NCI-H510A treated with DMSO at 0.1 percent for 48 hours (cell line): ENCODE results near the gene FHL2.
"Not testable (repeated sequence)": the region's sequence is repeated elsewhere in the genome, so short reads cannot be mapped to it uniquely, and the experiment has no call there.

Experiments
- DNase-seq: peaks from one replicate; lab custom pipeline; 2025; lab: John Stamatoyannopoulos, UW

FHL2 gene

DNA sequence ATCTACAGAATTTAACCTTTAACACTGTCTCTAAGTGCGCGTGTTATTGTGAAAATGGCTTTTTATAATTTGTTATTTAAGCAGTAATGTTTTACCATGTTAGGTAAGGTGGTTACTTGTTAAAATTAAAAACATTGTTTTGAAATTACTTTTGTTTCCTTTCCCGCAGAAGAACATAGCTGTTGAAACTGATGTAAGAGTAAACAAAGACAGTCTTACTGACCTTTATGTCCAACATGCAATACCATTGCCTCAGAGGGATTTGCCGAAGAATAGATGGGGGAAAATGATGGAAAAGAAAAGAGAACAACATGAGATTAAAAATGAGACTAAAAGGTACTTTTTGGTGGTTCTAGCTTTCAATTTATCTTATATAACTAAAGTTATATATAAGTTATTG lies 59.4 kb downstream of the FHL2 start:
- DNase-seq, result no peak

DNA sequence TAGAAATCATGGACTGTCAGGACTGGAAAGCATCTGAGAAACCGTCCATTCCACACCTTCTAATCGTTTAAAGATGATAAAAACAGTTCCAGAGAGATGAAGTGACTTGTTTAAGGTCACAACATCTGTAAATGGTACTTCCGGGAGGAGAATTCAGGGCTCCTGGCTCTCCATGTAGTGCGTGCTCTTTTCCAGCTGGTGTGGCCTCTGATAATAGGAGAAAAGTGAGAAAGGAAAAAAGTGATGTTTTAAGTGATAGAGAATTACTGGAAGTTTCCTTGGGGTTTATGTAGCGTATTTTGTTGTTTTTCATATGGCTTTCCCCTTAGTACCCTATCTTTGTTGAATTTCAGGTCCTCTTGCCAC lies 60.8 kb downstream of the FHL2 start:
- DNase-seq, result no peak

DNA sequence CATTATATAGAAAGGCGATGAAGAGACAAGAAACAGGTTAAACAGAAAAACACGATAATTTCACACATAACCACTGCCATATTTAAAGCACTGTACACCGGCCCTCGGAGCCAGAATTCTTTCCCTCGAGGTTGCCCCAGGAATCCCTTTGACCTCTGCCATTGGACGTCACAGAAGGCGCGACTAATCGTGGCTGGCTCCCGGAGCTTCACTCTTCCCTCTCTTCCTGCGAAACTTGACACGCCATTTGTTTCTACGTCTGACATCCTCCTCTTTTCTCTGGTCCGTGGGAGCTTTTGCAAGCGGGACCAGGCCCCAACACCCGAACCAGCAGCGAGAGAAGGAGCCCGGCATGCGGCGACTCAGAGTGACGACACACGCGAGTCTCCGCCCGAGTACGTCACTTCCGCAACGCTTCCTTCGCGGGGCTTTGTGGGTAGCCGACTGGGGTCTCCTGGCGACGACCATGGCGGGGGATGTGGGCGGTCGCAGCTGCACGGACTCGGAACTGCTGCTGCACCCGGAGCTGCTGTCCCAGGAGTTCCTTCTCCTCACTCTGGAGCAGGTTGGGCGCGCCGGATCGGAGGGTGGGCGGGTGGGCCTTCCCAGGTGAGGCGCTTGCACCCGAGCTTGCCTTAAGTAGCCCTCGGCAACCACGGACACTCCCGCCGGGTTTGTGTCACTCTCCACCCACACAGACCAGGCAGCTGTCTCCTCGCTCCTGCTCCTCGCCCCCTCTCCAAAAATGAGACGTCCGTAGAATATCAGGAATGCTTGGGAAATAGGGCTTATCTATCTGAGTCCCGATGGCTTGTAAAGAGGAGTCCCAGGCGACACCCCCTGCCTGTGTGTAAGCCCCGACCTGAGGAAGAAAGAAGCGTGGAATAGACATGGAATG lies 61.5 kb downstream of the FHL2 start, which contains the start of gene C2orf49:
C2orf49 (plus strand) TSS at position 419 of the 898 bp plus-strand sequence; CDS start at position 467, 48 bp downstream.
- DNase-seq, result peak; percentile 92

DNA sequence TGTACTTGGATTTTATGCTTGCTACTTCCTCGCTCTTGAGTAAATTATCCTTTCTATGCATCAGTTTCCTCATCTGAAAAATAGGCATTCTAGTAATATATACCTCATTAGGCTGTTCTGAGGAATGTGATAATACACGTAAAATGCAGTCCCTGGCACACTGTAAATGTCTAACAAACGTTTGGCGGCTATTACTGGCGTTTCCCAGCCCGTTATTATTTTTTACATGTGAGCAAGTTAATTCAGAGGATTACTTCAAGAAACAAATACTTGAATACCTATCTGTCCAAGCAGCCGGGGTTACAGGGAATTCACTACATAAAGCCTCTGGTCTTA lies 62.1 kb downstream of the FHL2 start:
- no peak for DNase-seq

DNA sequence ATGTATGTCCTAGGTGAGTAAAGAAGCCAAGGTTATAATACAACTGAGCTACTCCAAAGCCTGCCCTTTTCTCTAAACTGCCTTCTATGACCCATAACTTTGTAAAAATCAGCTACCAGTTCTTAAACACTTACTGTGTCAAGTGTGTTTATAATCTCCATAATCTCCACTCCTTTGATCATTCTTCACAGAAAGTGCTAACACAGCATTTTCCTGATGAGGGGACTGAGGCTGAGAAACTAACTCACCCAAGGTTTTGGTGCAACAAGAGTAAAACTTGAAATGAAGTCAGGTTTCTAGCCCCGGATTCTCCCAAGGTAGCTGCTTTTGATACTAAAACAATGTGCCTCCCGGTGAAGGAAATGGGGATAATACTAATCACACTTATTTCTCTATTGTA lies 63.4 kb downstream of the FHL2 start:
- DNase-seq, result no peak

DNA sequence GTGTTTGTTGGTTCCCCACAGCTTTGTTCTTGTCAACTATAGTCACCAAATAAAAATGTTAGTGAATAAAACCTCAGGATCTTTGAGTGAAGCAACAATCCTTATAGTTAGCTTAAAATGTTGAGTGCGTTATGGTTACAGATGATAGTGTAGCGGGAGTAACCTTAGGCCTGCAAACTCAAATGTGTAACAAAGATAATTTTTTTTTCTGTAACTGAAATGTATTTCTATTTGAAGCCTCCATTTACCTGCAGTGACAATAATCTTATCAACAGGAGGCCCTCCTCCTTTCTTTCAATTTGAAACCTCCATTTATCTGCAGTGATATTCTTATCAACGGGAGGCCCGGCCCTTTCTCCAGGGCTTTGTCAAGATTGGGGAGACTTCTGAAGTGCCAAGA lies 64.6 kb downstream of the FHL2 start:
- no peak for DNase-seq

DNA sequence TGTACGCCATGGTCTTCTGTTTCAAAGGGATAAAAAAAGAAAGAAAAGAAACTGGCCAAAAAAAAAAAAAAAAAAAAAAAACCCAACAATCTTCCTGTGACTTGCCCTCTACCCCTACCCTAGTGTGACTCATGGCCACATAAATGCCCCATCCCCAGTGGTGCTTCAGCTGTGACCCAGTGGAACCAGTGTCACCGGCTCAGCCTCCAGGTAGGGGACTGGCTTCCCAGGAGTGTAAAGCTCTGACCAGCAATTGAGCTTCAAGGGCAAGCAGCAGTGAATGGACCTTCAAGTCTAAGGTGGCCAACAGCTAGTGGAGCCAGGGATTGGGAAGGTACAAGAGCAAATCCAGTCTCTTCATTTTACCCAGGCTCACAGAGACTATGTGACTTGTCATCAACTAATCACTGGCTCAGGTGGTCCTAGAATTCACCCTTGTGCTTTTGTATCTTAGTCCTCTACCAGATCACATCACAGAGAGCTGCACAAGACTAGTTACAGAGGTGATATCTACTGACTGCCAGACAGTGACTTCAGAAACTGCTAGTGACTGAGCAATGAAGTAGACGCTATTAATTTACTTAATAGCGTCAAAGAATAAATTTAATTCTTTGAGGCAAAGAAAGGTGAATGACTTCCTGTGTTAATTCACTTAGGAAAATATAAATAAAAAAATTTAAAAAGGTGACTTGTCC lies 68.0 kb downstream of the FHL2 start:
- DNase-seq, result no peak

DNA sequence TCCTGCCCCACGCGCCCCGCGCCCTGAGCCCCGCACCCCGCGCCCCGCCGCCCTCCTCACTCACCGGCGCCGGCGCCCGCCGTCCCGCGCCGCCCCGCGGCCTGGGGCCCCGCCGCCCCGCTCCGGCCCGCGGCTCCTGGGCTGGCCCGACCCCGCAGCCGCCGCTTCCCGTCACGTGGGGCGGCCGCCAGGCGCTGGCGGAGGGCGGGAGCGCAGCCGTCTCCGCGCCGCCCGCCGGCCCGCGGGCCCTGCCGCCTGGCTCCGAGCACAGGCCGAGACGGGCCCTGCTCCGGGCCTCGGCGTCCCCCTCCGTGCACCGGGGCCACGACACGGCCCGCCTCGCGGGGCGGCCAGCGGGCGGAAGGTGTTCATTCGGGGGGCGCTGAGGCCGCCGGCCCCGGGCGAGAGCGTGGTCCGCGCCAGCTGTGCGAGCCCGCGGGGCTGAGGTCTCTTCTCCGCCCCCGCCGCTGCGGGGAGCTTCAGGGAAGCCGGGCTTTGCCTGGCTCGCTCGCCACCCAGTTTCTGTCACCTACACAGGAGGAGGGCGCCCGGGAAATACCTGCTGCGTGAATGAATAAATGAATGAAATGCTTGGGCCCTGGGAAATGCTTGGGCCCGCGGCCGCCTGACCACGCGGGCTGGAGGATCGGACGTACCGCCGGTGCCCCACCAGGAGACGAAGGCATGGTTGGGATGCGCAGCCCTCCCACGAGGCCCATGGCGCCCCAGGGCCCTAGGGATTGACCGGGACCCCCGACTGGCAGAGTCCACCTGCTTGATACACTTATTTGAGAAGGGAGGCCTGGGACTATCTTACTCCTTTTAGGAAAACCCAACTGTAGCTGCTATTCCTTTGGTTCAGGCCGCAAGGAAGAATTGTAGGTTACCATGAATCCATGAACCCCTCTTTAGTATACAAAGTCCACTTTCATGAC lies 69.0 kb downstream of the FHL2 start, which contains the start of gene TGFBRAP1:
TGFBRAP1 (minus strand) TSS at position 175 of the 935 bp plus-strand sequence. CDS start 21,434 bp downstream, outside the sequence.
- peak; percentile 46 for DNase-seq

DNA sequence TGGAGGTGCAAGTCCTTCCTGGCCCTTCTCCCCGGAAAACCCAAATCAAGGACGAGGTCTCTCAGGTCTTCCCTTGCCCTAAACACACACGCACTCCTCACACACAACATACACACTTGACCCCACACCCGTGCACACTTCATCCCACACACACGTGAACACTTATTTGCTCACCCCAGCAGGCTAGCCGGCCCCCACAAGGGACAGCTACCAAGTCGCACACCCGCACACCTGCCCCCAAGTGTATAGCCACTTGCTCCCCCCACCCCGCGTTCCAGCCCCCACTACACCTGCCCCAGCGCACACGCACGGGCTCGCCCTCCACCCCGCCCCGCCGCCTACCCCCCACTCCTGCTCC lies 69.7 kb downstream of the FHL2 start:
- DNase-seq, result no peak

DNA sequence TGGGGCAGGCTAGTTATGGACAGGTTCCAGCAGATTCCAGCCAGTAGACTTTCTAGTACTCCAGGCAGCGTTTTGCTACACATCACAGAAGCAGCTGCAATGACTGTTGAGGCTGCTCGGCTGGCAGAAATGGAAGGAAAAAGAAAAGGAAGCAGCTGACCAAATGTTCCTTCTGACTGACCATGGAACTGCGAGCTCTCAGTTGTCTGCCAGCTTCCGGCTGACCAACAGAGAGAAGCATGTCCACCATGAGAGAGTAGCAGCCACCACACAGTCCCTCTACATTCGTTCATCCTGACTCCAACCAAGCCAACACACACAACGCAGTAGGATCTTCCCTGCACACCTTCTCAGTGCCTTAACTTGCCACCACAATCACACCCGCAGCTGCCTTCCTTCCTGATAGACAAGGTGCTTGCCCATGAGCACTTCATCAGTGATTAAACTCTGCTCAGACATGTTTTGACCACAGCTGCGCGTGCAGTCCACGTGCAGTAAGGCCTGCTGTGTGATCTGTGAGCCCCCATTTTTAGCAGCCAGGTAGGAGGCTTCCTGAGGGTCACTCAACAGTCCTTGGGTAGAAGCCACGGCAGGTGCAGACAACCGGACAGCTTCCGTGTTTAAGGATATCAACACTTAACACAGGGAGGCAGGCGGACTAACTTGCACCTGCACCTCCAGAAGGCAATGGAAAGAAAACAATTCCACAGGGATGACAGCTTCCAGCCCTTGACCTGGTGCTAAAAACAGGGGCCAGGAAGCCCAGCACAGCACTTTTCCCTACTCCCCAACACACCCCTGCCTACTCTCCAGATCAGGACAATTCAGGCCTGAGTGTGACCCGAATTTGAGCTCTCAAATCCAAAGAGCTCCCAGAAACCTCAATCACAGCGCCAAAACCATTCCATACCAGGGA lies 70.3 kb downstream of the FHL2 start:
- peak; percentile 72 for DNase-seq

DNA sequence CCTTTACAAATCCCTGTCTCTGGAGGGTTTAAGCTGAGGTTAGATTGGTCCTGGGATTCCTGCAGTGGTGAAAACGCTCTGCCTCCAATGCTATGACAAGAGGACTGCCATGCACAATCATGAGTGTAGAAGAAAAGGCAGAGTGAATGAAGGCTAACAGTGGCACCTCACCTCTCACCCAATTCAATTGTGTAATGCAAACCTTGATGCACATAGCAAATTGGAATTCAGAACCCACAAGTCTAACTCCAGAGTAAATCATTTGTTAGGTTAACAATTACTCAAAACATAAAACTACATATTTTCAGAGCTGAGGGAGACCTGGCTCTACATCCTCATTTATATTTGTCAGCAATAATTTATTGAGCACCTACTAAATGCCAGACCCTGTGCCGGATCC lies 71.2 kb downstream of the FHL2 start:
- DNase-seq, result no peak

DNA sequence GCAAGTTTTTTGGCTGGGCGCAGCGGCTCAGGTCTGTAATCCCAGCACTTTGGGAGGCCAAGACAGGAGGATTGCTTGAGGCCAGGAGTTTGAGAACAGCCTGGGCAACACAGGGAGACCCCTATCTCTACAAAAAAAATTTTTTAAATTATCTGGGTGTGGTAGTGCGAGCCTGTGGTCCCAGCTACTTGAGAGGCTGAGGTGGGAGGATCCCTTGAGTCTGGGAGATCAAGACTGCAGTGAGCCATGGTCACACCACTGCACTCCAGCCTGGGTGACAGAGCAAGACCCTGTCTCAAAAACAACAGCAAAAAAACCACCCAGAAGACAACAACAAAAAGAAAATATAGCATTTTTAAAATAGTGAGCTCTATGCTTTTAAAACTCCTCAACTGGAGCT lies 71.6 kb downstream of the FHL2 start:
- not testable (repeated sequence) for DNase-seq

DNA sequence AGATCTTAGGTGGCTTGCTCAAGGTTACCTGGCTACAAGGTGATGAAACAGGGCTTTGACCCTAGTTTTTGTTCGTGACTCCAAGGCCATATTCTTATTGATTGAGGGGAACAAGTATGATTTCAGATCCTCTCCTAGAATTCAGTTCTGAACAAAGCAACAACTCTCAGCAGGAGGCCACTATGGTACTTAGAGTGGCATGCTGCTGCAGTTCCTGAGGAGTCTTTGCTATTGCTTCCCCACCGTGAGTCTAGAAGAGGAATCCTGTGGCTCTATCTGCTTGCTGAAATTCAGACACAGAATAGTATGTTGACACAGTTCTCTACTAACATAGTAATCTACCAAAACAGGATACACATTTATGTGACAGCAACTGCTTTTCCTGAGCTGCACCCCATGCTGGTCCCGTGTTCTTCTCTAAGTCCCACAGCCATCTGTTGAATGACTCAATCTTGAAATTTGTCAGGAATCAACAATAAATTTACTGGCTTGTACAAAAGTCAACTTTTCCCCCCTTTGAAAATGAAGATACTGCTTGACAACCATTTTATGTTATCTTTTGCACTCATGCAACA lies 73.4 kb downstream of the FHL2 start:
- no peak for DNase-seq

DNA sequence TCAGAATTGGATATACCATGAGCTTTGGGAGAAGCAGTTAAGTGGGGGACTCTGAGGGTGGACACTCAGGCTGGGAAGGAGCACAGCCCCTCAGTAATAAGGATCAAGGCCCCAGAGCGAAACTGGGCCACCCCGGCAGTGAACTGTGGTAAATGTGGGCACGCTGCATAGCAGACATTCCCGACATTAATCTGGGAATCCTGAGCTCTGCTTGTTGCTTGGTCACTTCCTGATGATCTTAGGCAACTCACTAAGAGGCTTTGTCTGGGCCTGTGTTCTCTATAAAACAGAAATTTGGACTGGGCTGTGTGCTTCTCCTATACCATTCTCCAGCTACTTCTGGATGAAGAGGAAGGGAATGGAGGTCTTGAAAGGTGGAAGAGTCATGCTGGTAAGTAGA lies 74.1 kb downstream of the FHL2 start:
- DNase-seq, result no peak

DNA sequence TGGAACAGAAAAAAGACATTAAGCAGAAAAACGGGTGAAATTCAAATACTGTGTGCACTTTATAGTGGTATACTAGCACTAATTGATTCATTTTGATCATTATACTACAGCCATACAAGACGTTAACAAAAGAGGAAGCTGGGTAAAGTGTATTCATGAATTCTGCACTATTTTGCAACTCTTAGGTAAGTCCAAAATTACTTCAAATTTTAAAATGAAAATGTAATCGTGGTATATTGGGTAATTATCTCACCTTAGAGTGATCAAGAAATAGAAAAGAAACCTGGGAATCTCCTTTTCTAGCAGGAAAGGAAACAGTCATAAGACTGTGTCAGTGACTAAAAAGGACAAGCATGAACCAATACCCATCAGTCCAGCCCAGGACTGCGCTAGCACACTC lies 74.8 kb downstream of the FHL2 start:
- DNase-seq, result no peak

DNA sequence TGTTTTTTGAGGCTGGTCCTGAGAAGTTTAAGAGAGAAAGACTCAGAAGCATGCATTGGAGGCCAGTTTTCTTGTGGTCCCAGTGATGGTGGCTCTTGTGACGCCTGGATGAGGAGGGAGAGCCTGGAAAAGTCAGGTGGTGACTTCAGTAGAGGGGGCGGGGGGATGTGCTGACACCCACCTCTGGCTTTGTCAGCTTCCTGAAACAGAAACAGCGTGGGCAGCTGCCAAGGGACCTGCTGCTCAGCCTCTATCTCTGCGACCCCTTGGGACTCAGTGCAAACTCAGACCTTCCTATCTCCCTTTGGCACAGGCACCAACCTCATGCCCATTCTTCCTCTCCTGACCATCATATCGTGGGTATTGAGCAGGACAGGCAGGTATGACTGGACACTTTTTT lies 75.7 kb downstream of the FHL2 start:
- DNase-seq, result no peak

DNA sequence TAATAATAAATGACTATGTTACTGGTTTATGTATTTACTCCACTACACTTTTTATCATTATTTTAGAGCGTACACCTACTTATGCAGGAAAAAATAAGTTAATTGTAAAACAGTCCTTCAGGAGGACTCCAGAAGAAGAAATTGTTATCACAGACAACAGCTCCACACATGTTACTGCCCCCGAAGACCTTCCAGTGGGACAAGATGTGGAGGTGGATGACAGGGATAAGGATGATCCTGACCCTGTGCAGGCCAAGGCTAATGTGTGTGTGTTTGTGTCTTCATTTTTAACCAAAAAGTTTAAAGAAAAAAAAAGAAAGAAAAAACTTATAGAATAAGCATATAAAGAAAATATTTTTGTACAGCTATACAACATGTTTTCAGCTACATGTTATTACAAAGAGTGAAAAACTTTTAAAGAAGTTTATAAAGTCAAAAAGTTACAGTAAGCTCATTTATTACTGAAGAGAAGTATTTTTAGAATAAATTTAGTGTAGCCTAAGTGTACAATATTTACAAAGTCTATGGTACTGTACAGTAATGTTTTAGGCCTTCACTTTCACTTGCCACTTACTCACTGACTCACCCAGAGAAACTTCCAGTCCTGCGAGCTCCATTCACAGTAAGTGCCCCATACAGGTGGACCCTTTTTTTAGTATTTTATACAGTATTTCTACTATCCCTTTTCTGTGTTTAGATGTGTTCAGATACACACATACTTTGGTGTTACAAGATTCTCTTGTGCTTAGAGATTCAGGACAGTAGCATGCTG lies 76.8 kb downstream of the FHL2 start:
- DNase-seq, result no peak

DNA sequence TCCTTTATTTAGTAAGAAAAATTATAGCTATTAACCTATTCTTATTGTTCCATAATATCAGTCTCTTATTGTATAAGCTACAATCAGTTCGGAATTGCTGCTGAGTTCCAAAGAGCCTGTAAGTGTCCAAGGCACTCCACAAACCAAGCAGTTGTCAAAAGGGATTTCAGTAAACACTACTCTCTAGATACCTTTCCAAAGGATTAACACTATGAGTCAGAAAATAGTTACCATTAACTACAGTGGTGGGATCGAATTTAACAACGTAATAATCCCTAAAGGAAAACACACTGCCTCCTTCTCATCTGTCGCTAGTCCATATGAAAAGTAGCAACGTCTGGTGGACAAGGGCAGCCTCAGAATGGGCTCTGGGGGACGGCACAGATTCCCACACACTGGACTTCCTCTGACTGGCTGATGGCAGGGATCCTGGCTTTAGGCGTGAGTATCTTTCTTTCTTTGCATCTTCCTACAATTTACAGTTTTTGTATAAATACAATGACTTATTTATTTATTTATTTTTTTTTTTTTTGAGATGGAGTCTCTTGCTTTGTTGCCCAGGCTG lies 78.1 kb downstream of the FHL2 start:
- DNase-seq, result no peak

DNA sequence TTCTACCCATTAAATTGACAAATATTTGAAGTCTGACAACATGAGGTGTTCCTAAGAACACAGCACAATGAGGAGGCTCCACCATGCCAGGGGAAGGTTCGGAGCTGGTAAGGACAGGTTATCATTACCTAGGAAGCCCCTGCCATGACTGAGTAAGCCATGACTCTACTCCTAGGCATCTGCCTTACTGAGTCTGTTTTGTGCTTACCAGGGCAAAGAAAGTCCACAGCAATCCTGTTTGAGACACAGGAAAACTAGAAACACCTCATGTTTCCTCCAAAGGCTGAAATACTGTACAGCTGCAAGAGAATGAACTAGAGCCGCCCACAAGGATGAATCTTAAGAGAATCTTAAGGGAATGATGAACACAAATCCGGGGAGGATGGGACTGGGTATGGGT lies 80.9 kb downstream of the FHL2 start:
- DNase-seq, result no peak

DNA sequence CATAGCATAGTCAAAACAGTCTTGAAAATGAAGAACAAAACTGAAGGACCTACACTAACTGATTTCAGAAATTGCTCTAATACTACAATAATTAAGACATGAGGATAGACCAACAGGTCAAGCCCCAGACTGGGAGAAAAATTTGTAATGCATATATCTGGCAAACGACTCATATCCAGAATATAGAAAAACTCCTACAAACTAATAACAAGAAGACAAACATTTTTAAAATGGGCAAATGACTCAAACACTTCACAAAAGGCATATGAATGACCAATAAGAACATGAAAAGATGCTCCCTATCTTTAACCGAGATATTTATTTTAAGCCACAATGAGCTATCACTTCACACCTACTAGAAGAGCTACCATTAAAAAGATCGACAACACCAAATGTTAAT lies 83.5 kb downstream of the FHL2 start:
- no peak for DNase-seq
